IMR-90 (cell line): ENCODE measurements around the gene ABCB9. TPM values are rescaled to one million over a fixed set of nuclear protein-coding genes. Genes with fewer than 3 reads are reported as not detected.

Source experiments
- microRNA-seq, 2 experiments: library from miRNA; stranded (forward) in 1 of 2; unstranded in 1 of 2; fragments of 10-50 nt in 1 of 2; fragments of <30 nt in 1 of 2; gene quantifications in 1 of 2; microRNA quantifications in 1 of 2; one replicate each; pipeline versions ENCODE3 to v1.1.0; 2013 to 2020; ENCODE audit not compliant: insufficient read depth in 1 of 2, insufficient read length in 1 of 2, unreplicated experiment in 1 of 2
- polyA plus RNA-seq, 3 experiments: library from polyadenylated mRNA; depleted of rRNA; stranded (reverse); fragments of >200 nt; gene quantifications; 2 replicates each; pipeline ENCODE4 v1.2.3, GENCODE V29; 2012; ENCODE audit warnings: low replicate concordance in 1 of 3
- small RNA-seq, 5 experiments: library from RNA; depleted of rRNA; stranded (forward); fragments of <200 nt; gene quantifications; one replicate each; pipeline ENCODE3, GENCODE V24; 2012
- total RNA-seq: library from RNA; depleted of rRNA; stranded (reverse); fragments of >200 nt; gene quantifications from 2 replicates; pipeline ENCODE4 v1.2.3, GENCODE V29; 2012; rRNA removed

Gene ABCB9
- total and polyA plus RNA-seq, 2 of the 4 experiments (the other 2 are of a cell fraction) = 5.6 to 8.3 TPM

Small RNAs within 50 kb of the gene (microRNA-seq; reads per million reads assigned to microRNA genes)
- not detected for gene ARL6IP4 (ENCODE audit: insufficient read depth, insufficient read length)
- gene MIR4304 (ENCODE audit: insufficient read depth in 1 of 2, insufficient read length in 1 of 2, unreplicated experiment in 1 of 2) = 0 reads per million in 2 experiments

Small RNAs within 50 kb of the gene (small RNA-seq; reads per million reads assigned to genes)
- gene ARL6IP4 (0 reads per million in 5 experiments), gene MIR4304 (0 reads per million in 5 experiments)

Other genes starting within 250 kb of the ABCB9 start
- not detected in 2 replicates for gene HCAR3, start 249.7 kb downstream of the ABCB9 start, total RNA-seq
- gene HCAR3, start 249.7 kb downstream of the ABCB9 start, polyA plus RNA-seq (2012; rRNA removed) = not detected in 2 replicates
- under 0.01 TPM in 1 of 2 replicates, not detected in the other for gene HCAR1, start 235.6 kb downstream of the ABCB9 start, total RNA-seq
- 0.03 TPM in 2 replicates for gene HCAR1, start 235.6 kb downstream of the ABCB9 start, polyA plus RNA-seq (2012; rRNA removed)
- 8.2 and 32.2 TPM in 2 replicates for gene DENR, start 213.6 kb downstream of the ABCB9 start, total RNA-seq
- gene DENR, start 213.6 kb downstream of the ABCB9 start, polyA plus RNA-seq (2012; rRNA removed) = 18.4 and 24.5 TPM in 2 replicates
- 0.18 and 0.28 TPM in 2 replicates for gene CCDC62, start 191.9 kb downstream of the ABCB9 start, total RNA-seq
- gene CCDC62, start 191.9 kb downstream of the ABCB9 start, polyA plus RNA-seq (2012; rRNA removed) = 0.09 and 0.10 TPM in 2 replicates
- gene HIP1R, start 131.0 kb downstream of the ABCB9 start, total RNA-seq = 9.7 and 13.8 TPM in 2 replicates
- gene HIP1R, start 131.0 kb downstream of the ABCB9 start, polyA plus RNA-seq (2012; rRNA removed) = 18.5 and 20.7 TPM in 2 replicates
- gene VPS37B, start 70.3 kb downstream of the ABCB9 start, total RNA-seq = 8.6 and 13.9 TPM in 2 replicates
- 25.7 and 29.9 TPM in 2 replicates for gene VPS37B, start 70.3 kb downstream of the ABCB9 start, polyA plus RNA-seq (2012; rRNA removed)
- gene OGFOD2, start 8.8 kb upstream of the ABCB9 start, total RNA-seq = 4.3 and 4.7 TPM in 2 replicates
- 18.2 and 19.0 TPM in 2 replicates for gene OGFOD2, start 8.8 kb upstream of the ABCB9 start, polyA plus RNA-seq (2012; rRNA removed)
- 161 and 205 TPM in 2 replicates for gene ARL6IP4, start 14.2 kb upstream of the ABCB9 start, total RNA-seq
- gene ARL6IP4, start 14.2 kb upstream of the ABCB9 start, polyA plus RNA-seq (2012; rRNA removed) = 254 and 258 TPM in 2 replicates
- 0.83 and 1.6 TPM in 2 replicates for gene PITPNM2, start 184.6 kb upstream of the ABCB9 start, total RNA-seq
- 3.0 and 3.1 TPM in 2 replicates for gene PITPNM2, start 184.6 kb upstream of the ABCB9 start, polyA plus RNA-seq (2012; rRNA removed)